ENCODE results near the gene UGT1A8.
"Not testable (repeated sequence)": the region's sequence is repeated elsewhere in the genome, so short reads cannot be mapped to it uniquely, and the experiment has no call there.

UGT1A8 gene

GRCh38 chr2:233646033-233646432 lies 28.6 kb downstream of the UGT1A8 start:
- not testable (repeated sequence) for DNase-seq

- no peak for DNase-seq
Measured at GRCh38 chr2:233650981-233651380, 33.5 kb downstream of the UGT1A8 start.

GRCh38 chr2:233651430-233651829 lies 34.0 kb downstream of the UGT1A8 start:
- DNase-seq = no peak

GRCh38 chr2:233654501-233654900 lies 37.1 kb downstream of the UGT1A8 start:
- DNase-seq = no peak

GRCh38 chr2:233655043-233655442 lies 37.6 kb downstream of the UGT1A8 start:
- DNase-seq = no peak

GRCh38 chr2:233655943-233656342 lies 38.5 kb downstream of the UGT1A8 start:
- DNase-seq = not testable (repeated sequence)

- no peak for DNase-seq
Measured at GRCh38 chr2:233656443-233656842, 39.0 kb downstream of the UGT1A8 start.

GRCh38 chr2:233658610-233659009 lies 41.2 kb downstream of the UGT1A8 start:
- no peak for DNase-seq

- DNase-seq = no peak
Measured at GRCh38 chr2:233663911-233664310, 46.5 kb downstream of the UGT1A8 start.

GRCh38 chr2:233668605-233669260 lies 51.3 kb downstream of the UGT1A8 start:
- no peak for DNase-seq

- DNase-seq = no peak
Measured at GRCh38 chr2:233671290-233672161, 54.1 kb downstream of the UGT1A8 start, which contains the start of gene UGT1A9. Gene UGT1A9 (plus strand): TSS chr2:233671898. CDS start chr2:233671935, 37 bp downstream.

GRCh38 chr2:233672886-233673285 lies 55.5 kb downstream of the UGT1A8 start:
- no peak for DNase-seq

- DNase-seq = no peak
Measured at GRCh38 chr2:233673896-233674295, 56.5 kb downstream of the UGT1A8 start.

GRCh38 chr2:233674314-233674713 lies 56.9 kb downstream of the UGT1A8 start:
- no peak for DNase-seq

- no peak for DNase-seq
Measured at GRCh38 chr2:233674995-233675394, 57.6 kb downstream of the UGT1A8 start.

GRCh38 chr2:233676046-233676445 lies 58.6 kb downstream of the UGT1A8 start:
- DNase-seq = no peak

GRCh38 chr2:233679196-233679595 lies 61.8 kb downstream of the UGT1A8 start:
- no peak for DNase-seq

GRCh38 chr2:233680361-233681045 lies 63.1 kb downstream of the UGT1A8 start:
- DNase-seq = no peak

- no peak for DNase-seq
Measured at GRCh38 chr2:233681521-233682099, 64.2 kb downstream of the UGT1A8 start, which contains the start of gene UGT1A7. Gene UGT1A7 (plus strand): TSS chr2:233681901. CDS start chr2:233681938, 37 bp downstream.

- no peak for DNase-seq
Measured at GRCh38 chr2:233684640-233685039, 67.2 kb downstream of the UGT1A8 start.

GRCh38 chr2:233686928-233687327 lies 69.5 kb downstream of the UGT1A8 start:
- no peak for DNase-seq

- no peak for DNase-seq
Measured at GRCh38 chr2:233688341-233688740, 70.9 kb downstream of the UGT1A8 start.

GRCh38 chr2:233689031-233689430 lies 71.6 kb downstream of the UGT1A8 start:
- no peak for DNase-seq

Measured in stimulated activated CD4-positive, alpha-beta T cell treated with anti-CD3 and anti-CD28 coated beads, Interleukin-4, amount 100 ng/mL, for 24 hours (primary cell).